Stimulated activated CD4-positive, alpha-beta T cell treated with anti-CD3 and anti-CD28 coated beads, Interleukin-12 subunit alpha, Interleukin-12 subunit beta, amount 100 ng/mL, for 4 hours (primary cell): ENCODE data around the gene DHRS13.
"Not testable (repeated sequence)": the region's sequence is repeated elsewhere in the genome, so short reads cannot be mapped to it uniquely, and the experiment has no call there.

Source experiments
- DNase-seq: peaks from one replicate; pipeline ENCODE4 v3.0.0-alpha.2; 2020

DHRS13 gene

DNA sequence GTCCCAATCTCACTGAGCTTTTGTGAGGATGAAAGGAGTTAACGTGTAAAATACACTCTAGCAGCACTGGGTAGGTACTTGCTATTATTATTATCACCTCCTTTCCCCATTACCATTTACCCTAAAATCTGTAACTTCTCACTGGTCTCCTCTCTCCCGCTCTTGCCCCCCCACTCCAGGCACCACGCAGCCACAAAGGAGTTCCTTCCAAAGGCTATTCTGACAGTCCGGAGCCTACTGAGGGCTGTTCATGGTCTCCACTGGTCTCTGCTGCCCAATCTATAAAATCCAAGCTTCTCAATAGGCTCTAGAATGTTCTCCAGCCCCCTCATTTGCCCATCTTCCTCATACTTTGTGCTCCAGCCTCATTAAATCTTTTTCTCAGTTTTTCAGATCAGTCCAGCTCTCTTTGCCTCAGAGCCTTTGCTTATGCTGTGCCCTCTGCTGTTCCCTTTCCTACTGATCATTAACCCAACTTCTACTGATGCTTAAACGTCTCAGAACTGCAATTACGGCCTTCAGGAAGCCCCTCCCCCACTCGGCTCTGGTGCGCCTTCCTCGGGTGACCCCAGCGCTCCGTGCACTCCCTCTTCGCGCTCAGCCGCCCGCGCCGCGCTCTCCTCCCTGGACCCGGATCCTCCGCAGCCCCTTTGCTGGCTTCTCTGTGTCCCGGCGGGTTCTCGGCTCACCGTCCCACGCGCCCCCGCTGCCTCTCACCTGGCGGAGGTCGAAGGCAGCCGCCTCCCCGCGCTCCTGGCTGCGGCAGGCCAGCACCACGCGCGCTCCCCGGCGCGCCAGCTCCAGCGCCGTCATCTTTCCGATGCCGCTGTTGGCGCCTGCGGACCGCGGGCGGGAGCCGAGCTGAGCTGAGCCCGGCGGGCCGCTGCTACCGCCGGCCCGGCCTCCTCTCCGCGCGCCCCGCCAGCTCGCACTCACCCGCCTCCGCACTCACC is 737 bp downstream of the DHRS13 start:
- DNase-seq, result peak; percentile 59

DNA sequence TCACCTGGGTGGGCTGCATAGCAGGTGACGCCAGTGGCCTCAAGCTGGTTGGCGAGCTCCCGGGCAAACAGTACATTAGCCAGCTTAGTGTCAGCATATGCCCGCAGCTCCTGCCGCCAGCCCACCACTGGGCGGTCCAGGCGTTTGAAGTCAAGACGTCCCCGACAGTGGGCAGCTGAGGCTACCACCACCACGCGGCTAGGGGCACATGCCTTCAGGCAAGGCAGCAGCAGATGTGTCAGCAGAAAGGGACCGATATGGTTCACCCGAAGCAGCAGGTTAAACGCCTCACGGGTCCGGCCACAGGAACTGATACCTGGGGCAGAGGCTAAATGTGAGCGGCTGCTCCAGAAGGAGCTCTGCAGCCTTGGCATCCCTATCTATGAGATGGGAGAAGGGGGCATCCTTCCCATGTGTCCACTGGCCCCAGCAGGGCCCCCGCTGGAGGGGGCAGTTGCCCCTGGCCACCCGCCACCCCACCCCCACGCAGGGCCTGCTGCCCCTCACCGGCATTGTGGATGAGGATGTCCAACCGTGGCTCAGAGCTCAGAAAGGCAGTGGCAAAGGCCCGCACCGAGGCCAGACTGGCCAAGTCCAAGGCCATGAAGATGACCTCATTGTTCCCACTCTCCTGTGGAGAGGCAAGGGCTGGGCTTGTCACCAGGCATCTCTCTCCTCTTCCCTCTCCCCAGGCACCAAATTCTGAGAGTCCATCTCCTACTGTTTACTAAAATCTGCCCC is 1.7 kb downstream of the DHRS13 start:
- DNase-seq, result no peak

DNA sequence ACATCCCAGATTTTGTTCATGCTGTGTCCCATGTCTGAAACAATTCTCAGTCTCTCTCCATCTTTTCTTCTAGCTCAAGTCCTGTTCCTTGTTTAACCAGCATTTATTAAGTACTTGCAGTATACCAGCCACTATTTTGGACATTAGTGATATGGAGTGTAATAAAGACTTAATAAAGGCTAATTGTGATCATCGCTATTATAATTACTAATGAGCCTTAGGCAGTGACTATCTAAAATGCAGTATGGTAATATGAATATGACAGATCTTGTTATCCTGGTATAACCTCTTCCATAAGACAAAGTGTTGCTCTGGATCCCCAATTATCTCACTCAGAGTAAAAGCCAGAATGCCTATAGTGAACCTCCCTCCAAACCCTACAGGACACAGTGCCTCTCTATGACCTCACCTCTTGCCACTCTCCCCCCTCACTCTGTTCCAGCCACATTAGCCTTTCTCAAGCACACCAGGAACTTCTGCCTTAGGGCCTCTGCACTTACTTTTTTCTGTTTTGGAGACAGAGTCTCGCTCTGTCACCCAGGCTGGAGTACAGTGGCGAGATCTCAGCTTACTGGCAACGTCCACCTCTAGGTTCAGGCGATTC is 3.6 kb downstream of the DHRS13 start:
- no peak for DNase-seq

DNA sequence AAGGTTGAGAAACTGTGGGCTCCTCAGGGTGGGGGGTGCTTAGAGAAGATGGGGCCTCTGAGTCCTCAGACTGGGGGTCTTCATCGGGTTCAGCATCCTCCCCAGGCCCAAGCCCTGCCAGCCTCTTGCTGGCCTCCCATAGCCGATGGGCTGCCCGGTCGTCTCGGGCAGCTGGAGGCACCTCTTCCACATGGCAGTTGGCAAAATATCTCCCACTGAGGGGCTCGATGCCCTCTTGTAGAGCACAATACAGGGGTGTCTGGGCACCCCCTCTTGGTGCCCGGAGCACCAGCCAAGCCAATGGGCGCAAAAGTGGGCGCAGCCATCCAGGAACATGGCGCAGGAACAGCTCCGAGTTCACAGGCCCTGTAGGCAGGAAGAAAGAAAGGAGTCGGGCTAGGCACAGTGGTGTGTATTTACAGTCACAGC is 4.3 kb downstream of the DHRS13 start:
- no peak for DNase-seq

DNA sequence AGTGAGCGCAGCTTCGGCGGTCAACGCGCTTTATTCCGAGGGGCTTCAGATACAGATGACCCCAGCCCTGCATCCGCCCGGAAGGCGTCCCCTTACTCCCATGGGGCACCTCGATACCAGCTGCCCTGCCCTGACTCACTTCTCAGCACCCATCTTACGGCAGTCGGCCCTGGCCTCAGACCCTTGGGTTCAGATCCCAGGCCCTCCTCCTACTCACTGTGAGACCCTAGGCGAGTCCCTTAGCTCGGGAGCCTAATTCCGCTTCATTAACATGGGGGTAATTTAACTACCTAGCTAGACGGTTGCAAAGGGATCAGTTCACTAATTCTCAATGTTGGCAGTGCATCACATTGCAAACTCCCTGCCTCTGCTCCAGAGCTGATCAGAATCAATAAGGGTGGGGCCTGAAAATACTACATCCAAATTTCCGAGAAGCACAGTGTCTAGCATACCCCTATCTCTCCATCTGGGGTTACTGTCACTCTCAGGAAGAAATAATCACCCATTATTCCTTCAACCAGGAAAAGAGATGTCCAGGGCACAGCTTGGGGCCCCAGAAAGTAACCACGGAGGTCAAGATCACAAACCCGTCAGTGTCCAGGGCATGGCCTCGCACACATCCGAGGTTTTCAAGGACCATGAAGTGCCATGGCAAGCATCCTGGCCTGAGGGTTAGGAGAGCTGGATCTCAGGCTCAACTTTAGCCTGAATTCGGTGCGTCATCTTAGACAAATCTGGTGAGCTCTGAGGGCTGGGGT is 4.9 kb downstream of the DHRS13 start:
- no peak for DNase-seq

DNA sequence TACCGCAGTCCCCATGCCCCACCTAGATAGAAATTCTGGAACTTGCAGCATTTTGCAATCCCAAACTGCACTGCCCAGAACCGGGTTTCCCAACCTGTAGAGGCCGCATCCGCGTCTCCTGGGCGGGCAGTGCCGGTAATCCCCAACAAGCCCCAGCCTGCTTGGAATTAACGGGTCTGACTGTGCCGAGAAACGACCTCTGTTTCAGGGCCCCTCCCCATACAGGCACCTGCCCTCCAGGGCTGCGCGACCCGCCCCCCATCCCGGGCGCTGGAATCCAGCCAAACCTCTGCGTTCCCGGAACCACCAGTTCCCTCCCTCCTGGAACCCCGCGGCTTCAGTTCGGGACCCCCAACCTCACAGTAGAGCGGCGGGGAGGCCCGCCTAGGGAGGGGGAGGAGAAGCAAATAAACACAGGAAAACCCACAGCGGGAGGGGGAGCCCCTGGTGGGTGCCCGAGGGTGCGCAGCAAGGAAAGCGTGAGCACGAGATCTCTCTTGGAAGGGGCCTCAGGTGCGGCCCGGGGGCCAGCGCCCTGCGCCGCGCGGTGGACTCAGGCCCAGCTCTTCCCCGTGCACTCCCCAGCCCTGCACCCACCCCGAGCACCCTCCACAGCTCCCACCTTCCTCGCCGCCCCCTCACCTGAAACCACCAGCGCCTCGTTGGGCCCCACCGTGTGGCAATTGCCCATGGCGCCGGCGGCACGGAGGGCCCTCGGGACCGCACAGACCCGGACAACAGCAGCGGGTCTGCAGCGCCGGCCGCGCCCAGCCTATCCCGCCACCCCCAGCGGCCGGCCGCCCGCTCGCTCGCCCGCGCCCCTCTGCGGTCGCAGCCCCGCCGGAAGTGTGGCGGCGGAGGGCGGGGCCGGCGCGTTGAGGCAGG is 5.8 kb downstream of the DHRS13 start, which contains the start of gene FLOT2:
TSS of gene FLOT2 (minus strand) at position 850 of the 885 bp plus-strand sequence. CDS start at position 691, 159 bp downstream.
- DNase-seq, result peak; percentile 51

DNA sequence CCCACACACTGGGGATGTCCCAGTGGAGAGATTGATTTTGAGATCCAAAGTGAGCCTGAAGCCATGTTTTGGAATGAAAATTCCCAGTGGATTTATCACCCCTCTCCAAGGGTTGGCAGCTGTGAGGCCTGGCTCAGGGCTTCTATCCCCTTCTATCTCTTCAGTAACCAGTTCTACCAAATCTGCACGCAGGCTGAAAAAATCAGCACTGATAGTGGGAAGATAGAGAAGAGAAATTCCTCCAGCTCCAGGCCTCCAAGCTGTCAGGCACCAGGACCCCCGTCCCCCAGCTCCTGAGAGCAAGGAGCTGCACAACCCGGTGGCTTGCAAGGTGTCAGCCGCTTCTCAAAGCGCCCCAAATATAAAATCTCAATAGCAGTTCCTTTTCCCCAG is 6.4 kb downstream of the DHRS13 start:
- no peak for DNase-seq

DNA sequence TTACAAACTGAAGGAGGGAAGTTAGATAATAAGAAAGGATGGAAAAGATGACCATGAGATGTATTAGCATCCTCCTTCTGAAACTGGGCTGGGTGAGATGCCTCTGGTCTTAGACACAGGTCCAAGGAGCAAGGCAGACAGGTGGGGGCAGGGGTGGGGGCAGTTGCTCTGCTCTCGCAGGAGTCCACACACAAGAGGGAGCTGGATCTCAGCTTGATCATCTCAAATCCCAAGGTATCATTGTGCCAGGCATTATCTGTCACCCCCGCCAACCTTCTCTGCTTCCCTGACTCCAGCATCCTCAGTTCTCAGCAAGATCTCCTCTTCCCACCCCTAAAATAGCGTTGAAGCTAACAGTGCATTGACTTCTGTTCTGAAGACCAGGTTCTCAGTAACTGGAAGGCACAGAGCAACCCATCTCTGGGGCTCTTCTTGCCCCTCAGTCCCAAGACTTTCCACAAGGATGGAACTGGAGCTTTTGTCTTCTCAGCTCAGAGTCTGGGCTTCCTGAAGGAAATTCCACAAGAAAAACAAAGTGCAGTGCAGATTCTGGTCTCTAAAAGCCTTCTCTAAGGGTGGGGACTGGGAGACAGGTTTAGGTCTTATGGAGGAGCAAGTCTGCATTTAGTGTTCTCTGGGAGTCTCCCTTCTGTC is 7.0 kb downstream of the DHRS13 start:
- no peak for DNase-seq

DNA sequence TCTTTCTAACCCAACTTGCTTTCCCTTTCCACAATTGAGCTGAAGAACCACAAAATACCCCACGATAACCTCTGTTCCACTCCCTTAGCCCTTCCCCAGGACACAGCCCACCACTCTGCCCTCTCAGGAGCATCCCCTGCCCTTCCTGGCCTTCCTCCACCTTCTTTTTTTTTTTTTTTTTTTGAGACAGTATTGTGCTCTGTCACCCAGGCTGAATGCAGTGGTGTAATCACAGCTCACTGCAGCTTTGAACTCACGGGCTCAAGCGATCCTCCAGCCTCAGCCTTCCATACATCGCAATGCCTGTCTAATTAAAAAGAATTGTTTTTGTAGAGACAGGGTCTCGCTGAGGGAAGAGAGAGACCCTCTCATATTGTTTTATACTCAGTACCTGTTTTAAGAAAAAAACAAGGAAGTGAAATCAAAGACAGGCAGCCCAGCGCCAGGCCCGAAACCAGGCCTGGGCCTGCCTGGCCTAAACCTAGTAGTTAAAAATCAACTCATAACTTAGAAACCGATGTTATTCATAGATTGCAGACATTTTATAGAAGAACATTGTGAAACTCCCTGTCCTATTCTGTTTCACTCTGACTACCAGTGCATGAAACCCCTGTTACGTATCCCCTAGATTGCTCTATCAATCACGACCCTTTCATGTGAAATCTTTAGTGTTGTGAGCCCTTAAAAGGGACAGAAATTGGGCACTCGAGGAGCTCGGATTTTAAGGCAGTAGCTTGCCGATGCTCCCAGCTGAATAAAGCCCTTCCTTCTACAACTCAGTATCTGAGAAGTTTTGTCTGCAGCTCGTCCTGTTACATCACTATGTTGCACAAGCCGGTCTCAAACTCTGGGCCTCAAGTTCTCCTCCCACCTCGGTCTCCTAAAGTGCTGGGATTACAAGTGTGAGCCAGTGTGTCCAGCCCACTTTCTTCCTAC is 9.4 kb downstream of the DHRS13 start:
- DNase-seq, result not testable (repeated sequence)

DNA sequence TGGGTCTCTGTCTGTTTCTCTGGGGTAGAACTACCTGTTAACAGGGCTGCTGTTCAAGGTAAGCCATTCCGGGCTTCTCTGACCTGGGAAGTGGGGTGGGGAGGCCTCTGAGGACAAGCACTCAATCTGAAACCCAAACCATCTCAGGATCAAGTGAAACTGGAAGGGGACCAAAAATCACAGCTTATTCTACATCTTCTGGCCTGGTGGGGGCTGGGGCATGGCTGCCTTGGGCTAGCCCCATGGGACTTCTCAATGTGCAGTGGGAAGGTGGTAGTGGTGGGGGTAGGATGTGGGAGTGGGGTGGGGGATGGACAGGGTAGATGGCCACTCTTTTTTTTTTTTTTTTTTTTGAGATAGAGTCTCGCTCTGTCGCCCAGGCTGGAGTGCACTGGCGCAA is 10.9 kb downstream of the DHRS13 start:
- DNase-seq, result no peak

DNA sequence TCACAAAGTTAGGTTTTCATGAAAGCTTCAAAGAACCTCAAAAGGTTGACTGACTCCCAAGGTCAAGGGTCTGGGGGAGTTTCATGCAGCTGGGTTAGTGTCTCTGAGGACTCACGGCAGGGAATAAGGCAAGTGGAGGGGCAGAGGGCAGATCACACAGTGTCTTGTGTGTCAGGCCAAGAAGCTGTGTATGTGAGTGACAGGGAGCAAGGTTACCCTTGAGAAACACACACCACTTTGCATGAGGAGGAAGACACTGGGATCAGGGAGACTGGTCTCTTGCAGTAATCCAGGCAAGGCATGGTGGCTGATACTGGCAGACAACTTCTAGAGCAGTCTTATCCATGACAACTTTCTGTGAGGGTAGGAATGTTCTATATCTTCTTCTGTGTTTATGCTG is 11.7 kb downstream of the DHRS13 start:
- DNase-seq, result no peak

DNA sequence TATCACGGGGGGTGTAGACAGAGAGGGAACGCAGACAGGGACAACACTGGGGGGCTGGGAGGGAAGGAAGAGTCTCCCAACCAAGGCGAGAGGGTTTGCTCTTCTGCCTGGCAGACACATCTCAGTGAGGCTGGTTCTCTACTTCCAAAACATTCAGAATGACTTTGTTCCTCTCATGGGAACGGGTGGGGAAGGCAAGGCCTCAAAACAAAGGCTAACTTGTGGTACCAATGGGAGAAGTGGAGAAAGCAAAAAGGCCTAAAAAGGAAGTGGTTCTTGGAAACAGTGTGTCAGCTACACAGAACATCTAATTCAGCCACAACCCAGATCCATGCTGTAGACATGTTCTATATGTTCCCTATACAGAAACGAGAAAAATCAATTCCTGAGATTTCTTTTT is 12.9 kb downstream of the DHRS13 start:
- no peak for DNase-seq

DNA sequence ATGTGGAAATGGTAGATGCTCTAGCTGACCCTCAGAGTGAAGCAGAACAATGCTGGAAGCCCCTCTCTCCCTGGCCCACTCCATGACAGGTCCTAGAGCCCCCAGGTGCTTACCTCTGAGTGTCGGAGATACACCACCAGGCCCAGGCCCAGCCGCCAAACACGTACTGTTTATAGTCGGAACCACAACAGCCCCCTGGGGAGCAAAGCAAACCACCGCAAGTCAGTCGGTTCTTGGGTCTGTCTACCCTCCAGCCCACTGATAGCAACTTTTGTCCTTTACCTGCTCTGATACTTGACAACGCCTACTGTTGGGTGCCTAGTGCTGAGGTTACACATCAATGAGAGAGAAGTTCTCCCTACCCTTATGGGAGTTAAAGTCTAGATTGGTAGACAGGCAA is 14.0 kb downstream of the DHRS13 start:
- no peak for DNase-seq

DNA sequence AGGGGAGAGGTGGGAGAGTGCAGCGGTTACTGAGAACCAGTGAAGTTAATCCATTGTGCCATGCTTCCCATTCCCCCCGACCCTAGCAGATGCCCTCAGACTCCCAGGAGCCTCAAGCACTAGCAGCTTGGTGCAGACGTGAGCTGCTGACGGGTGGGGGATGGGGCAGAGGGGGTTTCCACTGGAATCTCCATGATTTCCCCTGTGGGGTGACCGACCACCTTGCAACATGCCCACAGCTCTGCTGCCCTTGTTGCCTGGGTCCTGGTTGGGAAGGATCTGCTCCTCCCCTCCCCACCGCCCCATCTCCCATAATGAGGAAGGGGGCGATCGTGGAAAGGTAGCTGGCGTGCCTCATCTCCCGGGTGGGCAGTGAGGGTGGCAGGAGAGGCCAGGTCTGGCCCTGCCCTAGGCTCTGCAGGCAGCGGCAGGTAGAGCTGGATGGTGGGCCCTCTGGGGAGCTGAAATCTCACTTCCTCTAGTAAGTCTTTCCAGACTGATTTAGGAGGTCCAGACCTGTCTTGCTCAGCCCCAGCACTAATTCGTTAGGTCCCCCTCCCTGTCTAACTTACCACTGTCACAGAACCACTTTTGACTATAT is 14.9 kb downstream of the DHRS13 start:
- no peak for DNase-seq

DNA sequence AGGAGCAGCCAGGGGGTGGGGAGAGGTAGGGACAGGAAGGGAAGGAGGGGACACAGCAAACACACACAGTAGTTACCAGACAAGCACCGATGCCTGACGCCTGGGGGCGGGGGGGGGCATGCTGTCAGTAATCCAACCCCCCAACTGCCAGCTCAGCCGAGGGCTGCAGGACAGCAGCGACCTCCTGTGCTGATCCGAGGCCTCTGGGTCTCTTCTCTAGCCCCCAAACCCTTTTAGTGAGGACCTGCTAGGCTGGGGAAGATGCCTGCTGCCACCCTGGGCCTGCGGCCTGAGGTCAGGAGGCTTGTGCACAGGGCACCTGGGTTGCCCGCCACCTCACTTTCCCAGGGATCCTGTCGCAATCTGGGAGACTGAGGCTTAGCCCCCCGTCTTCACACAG is 16.9 kb downstream of the DHRS13 start:
- no peak for DNase-seq

DNA sequence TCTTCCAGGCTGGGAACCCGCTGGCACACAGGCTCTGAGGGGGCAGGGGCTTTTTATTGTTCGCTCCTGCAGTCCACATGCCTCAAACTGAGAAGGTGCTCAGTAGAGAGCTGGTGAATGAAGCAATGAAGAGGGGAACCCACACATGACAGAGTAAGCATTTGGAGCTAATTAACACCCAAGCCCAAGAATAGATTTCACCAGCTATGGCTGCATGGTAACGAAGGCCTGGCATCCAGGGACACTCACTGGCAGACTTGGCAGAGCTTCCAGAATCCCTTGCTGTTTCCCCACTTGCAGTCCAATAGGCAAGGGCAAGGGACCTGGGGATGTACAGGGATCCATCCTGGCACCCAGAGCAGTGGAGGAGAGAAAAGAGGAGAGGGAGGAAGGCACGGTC is 17.5 kb downstream of the DHRS13 start:
- no peak for DNase-seq

DNA sequence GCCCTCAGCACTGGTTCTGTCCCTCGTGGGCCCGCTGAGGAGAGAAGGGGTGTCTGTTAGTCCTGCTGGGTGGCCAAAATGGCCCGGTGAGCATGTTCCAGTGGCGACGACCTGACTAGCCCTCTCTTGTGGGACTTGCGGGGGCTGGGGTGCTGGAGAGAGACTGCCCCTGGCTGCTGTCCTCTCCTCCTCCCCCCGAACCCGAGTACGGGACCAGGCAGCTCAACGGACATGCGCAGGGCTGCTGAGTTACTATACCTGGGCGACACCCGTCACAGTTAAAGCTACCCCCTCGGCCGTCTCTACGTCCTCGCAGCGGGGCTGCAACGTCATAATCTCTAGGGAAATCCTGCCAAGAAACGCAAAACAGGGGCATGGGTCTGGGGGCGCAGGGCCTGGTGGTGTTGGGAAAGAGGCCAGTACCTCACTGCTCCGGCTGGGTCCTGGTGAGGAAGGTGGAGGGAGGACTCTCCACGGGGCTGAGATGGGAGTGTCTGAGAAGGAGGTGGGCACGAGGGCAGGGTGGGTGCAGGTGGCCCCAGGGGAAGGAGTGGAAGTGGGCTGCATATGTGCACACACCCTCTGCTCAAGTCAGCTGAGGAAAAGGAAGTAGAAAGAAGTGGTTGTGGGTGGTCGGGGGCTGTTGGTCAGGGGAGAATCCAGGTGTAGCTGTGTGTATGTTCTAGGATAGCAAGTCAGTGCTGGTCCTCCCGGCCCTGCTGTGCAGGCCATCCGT is 18.7 kb downstream of the DHRS13 start:
- no peak for DNase-seq

DNA sequence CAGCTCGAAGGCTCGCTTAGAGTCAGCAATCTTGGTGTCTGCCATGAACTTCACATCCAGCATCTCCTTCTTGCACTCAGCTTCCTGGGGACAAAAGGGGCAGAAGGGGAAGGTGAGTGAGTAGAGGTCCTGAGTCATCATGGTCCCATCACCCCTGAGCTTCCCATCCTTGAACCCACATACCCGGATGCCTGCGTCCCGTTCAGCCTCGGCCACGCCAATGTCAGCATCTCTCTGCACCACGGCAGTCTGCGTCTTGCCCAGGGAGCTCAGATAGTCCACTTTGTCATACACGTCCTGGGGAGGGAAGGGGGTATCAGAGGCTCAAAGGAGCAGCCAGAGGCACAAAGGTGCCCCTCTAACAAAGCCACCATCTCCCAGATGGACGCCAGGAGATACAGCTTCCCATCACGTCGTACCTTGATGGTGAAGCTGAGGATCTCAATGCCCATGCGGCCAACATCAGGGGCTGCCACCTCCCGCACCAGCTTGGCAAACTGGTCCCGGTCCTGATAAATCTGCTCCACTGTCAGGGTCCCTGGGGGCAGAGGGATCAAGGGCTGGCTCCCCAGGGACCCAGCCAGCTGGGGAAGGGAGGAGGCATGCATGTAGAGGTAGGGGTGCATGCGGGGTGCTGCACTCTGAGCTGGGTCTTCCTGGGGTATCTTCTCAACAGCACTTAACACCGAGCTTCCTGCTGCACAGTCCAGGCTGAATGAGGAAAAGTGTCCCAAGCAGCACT is 20.6 kb downstream of the DHRS13 start:
- no peak for DNase-seq
